ENCODE results near the gene WFS1.

Gene WFS1

GRCh38 chr4:6301051-6301731, 31.5 kb downstream of the WFS1 start:
- no peak for DNase-seq

GRCh38 chr4:6301732-6302442, 32.2 kb downstream of the WFS1 start:
- no peak for DNase-seq

GRCh38 chr4:6302869-6303268, 33.2 kb downstream of the WFS1 start:
- no peak for DNase-seq

GRCh38 chr4:6303943-6304342, 34.3 kb downstream of the WFS1 start:
- no peak for DNase-seq

- DNase-seq: no peak
Measured at GRCh38 chr4:6306299-6306698, 36.6 kb downstream of the WFS1 start.

GRCh38 chr4:6307230-6307629, 37.6 kb downstream of the WFS1 start:
- DNase-seq: no peak

GRCh38 chr4:6307891-6308290, 38.2 kb downstream of the WFS1 start:
- no peak for DNase-seq

GRCh38 chr4:6308899-6309643, 39.4 kb downstream of the WFS1 start:
- DNase-seq: no peak

GRCh38 chr4:6309777-6310176, 40.1 kb downstream of the WFS1 start:
- DNase-seq: no peak

GRCh38 chr4:6313216-6313615, 43.6 kb downstream of the WFS1 start:
- no peak for DNase-seq

- DNase-seq: no peak
Measured at GRCh38 chr4:6316461-6317003, 46.9 kb downstream of the WFS1 start.

- DNase-seq: no peak
Measured at GRCh38 chr4:6318206-6318605, 48.6 kb downstream of the WFS1 start.

- DNase-seq: no peak
Measured at GRCh38 chr4:6319530-6320150, 50.0 kb downstream of the WFS1 start.

GRCh38 chr4:6320663-6321062, 51.0 kb downstream of the WFS1 start:
- no peak for DNase-seq

GRCh38 chr4:6321361-6321760, 51.7 kb downstream of the WFS1 start:
- DNase-seq: no peak

GRCh38 chr4:6322067-6322760, 52.6 kb downstream of the WFS1 start:
- no peak for DNase-seq

- DNase-seq: no peak
Measured at GRCh38 chr4:6322761-6323566, 53.3 kb downstream of the WFS1 start.

GRCh38 chr4:6324461-6324998, 54.9 kb downstream of the WFS1 start:
- DNase-seq: no peak

- no peak for DNase-seq
Measured at GRCh38 chr4:6324999-6325787, 55.5 kb downstream of the WFS1 start.

- DNase-seq: no peak
Measured at GRCh38 chr4:6325788-6326290, 56.2 kb downstream of the WFS1 start.

All from NCI-H1048 (cell line).